Subcutaneous adipose tissue (tissue), 4 donors: ENCODE measurements around the gene XPR1. TPM values are rescaled to one million over a fixed set of nuclear protein-coding genes. Genes with fewer than 3 reads are reported as not detected.

Source experiments
- total RNA-seq, 4 donors: library from RNA; depleted of rRNA; stranded (reverse); fragments of >200 nt; gene quantifications; one replicate each; pipeline ENCODE4 v1.1.0, GENCODE V29; 2016
- TF ChIP-seq, protein P1 (sequence below): fragments of 450-650 bp; IDR thresholded peaks from one replicate; pipeline ENCODE4 v1.5.1; 2016; ENCODE audit warnings: low read depth, mild to moderate bottlenecking, control low read depth, antibody characterized with exemption, moderate library complexity

Gene XPR1
- total RNA-seq, 4 donors from 2014 or later: 15.0 to 40.6 (median 20.7) TPM

DNA sequence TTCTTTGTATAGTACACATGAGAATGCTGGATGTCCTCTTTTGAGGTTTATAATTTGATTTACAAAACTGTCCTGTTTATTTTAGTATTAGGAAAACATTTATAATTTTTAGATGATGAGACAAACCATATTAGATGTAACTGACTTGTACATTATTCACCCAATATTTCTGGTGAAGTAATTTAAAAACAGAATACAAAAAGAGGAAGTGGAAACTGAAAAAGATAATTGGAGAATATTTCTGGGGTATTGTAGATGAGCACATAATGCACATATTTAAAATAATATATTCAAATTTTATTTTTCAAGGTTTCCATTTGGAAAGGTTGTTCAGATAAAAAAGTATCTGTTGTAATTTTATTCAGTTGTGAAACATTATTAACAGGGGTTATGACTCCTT, 40.7 kb downstream of the XPR1 start:
- TF ChIP-seq, protein P1, sequence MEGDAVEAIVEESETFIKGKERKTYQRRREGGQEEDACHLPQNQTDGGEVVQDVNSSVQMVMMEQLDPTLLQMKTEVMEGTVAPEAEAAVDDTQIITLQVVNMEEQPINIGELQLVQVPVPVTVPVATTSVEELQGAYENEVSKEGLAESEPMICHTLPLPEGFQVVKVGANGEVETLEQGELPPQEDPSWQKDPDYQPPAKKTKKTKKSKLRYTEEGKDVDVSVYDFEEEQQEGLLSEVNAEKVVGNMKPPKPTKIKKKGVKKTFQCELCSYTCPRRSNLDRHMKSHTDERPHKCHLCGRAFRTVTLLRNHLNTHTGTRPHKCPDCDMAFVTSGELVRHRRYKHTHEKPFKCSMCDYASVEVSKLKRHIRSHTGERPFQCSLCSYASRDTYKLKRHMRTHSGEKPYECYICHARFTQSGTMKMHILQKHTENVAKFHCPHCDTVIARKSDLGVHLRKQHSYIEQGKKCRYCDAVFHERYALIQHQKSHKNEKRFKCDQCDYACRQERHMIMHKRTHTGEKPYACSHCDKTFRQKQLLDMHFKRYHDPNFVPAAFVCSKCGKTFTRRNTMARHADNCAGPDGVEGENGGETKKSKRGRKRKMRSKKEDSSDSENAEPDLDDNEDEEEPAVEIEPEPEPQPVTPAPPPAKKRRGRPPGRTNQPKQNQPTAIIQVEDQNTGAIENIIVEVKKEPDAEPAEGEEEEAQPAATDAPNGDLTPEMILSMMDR: no peak

DNA sequence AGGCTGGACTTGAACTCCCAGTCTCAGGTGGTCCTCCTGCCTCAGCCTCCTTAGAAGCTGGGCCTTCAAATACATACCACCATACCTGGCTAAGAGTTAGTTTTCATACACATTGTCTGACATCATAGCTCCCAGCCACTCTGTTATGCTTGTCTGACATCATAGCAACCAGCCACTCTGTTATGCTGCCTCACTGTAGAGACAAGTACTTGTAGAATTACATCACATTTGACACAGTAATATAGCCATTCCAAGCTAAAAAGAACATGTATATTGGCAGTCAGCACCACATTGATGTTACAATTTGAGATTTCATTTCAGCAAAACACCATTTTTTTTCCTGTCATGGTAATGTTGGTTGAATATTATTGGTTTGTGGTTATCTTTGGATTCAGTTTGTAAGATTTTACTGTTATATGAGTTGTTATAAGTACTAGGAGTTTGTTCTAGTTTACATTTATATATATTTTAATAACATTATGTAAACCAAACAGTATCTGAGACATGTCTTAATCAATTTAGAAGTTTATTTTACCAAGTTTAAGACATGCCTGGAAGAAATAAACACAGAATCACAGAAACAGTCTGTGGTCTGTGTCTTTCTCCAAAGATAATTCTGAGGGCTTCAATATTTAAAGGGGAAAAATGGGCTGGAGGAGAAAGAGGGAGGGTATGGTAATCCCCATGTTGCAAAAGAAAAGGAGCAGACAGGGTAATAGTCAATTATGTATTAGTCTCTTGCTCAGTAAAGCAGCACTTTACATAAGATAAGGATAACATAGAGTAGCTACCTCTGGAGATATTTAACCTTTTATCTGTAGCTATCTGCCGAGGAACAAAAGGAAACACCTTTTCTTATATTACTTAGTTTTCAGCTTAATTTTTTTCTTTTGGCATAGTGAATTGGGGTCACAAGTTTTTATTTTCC, 43.0 kb downstream of the XPR1 start:
- TF ChIP-seq, protein P1: no peak

DNA sequence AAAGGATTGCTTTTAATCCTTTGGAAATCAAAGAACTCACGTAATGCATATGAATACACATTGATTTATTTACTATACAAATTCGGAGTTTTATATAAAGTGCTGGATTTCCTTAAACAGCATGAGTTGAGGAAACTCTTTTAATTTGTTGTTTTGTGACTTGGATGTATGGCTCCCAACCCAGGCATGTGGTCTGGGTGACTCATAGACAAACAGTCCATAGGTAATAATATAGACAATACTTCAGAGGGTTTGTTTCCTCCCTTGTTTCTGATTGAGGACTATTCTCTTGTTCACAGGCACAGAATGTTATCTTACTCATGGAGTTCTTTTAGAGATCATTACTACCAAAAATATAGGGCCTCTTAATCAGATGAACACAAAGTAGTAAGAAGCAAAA, 43.8 kb downstream of the XPR1 start:
- TF ChIP-seq, protein P1: no peak

DNA sequence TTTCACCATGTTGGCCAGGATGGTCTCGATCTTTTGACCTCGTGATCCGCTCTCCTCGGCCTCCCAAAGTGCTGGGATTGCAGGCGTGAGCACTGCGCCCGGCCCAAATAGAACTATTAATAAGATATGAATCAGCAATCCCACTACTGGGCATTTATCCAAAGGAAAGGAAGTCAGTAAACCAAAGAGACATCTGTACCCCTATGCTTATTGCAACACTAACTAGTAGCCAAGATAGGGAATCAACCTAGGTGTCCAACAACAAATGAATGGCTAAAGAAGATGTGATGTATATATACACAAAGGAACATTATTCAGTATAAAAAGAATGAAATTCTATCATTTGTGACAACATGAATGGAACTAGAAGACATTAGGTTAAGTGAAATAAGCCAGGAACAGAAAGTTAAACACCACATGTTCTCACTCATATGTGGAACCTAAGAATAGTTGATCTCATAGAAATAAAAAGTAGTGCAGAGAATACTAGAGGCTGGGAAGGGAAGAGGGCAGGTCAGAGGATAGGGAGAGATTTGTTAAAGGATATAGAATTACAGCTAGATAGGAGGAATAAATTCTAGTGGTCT, 48.8 kb downstream of the XPR1 start:
- TF ChIP-seq, protein P1: no peak

DNA sequence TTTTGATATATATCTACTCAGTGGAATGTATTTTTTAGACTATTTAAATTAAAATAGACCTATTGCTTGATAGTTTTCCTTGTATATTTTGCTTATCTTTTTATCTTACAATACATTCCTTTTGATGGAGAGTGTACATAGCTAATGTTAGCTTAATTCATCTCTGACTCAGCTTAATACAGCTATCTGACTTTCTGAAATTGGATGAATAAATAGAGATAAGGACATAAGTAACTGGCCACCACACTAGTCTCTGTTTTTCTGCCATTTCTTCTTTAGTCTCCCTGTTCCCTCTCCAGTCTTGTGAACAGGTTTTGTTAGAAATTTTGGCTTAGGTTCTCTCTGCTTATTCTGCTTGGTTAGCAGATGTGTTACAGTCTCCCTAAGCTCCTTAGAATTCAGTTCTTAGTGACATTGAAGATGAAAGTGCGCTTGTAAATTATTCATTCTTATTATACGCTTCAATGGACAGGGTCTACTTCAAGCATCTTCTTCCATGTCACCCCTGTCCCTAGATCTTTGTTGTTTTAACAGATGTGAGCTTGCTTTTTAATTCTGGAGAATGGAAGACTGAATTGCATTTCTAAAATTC, 59.6 kb downstream of the XPR1 start:
- TF ChIP-seq, protein P1: no peak

DNA sequence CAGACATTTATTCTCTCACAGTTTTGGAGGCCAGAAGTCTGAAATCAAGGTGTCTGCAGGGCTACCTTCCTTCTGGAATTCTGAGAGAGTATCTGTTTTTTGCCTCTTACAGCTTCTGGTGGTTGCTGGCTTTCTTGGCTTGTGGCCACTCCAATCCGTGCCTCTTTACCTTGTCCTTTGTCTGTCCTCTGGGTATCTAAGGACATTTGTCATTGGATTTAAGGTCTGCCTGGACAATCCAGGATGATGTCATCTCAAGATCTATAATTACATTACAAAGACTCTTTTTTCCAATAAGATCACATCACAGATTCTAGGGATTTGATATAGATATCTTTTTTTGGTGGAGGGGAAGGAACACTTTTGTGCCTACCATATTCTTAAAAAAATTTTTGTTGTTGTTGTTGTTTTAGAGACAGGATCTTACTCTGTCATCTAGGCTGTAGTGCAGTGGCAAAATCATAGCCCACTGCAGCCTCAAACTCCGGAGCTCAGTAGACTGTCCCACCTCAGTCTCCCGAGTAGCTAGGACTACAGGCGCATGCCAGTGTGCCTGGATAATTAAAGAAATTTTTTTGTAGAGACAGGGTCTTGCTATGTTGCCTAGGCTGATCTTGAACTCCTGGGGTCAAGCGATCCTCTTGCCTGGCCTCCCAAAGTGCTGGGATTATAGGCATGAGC, 61.9 kb downstream of the XPR1 start:
- TF ChIP-seq, protein P1: no peak
